HepG2 (cell line): ENCODE data around the gene PRDM11. TPM values are rescaled to one million over a fixed set of nuclear protein-coding genes. Genes with fewer than 3 reads are reported as not detected.
A peak's percentile ranks its signal among the peaks of the same experiment; 100 is the strongest.

Experiments
- ATAC-seq: fragments of 200-7000 bp; cut with Tn5 transposase; 3 replicates; pipeline ENCODE4 v1.9.1; 2020; ENCODE audit warnings: mild to moderate bottlenecking, moderate library complexity
- BruUV-seq: library from RNA; stranded (reverse); fragments of 400-500 nt; replicated peaks from 2 replicates; lab custom pipeline; 2021; lab: Mats Ljungman, UMichigan
- CTCF ChIA-PET: fragments of 300-600 bp; formaldehyde crosslinking; extraction: SDS; loops from one replicate; lab custom pipeline; 2021; ENCODE audit warnings: low total read pairs, inconsistent platforms, low intra/inter-chr PET ratio; lab: Yijun Ruan, JAX
- POLR2A ChIA-PET: fragments of 350-600 bp; sonication (Branson Sonifier 250); formaldehyde crosslinking; loops from one replicate; lab custom pipeline; 2020; ENCODE audit warnings: antibody characterized with exemption, inconsistent platforms; lab: Yijun Ruan, JAX
- DNase-seq: peaks from one replicate; pipeline ENCODE4 v3.0.0-alpha.2; 2015; ENCODE audit warnings: low spot score
- FAIRE-seq: peaks from 3 replicates; lab custom pipeline; 2011; peaks lifted over from hg19 to GRCh38; lab: Jason Lieb, UNC
- H2AFZ ChIP-seq: one replicate; pipeline ENCODE4 v1.6.1; 2011; ENCODE audit warnings: low read length, inconsistent platforms
- H3K27ac ChIP-seq: fragments of 300-600 bp; 3 replicates; pipeline ENCODE4 v1.8.0; 2011; ENCODE audit warnings: mixed run types, mild to moderate bottlenecking, mixed read lengths, low read length, inconsistent platforms; ENCODE audit not compliant: insufficient read depth; ENCODE audit errors: extremely low read length
- H3K27me3 ChIP-seq, 2 experiments: fragments of 200-600 bp in 1 of 2; 2 replicates in 1 of 2; 3 replicates in 1 of 2; pipeline versions ENCODE4 v1.6.0 to v1.8.0; 2011; ENCODE audit warnings: low read length in 2 of 2, mild to moderate bottlenecking in 2 of 2, moderate library complexity in 2 of 2, inconsistent platforms in 1 of 2; ENCODE audit not compliant: insufficient read depth in 2 of 2, control insufficient read depth in 1 of 2
- H3K36me3 ChIP-seq, 2 experiments: fragments of 200-600 bp in 1 of 2; replicated peaks in 1 of 2; 2 replicates in 1 of 2; 3 replicates in 1 of 2; pipeline versions ENCODE4 v1.5.1 to v1.8.0; 2011; ENCODE audit warnings: low read length in 2 of 2, inconsistent platforms in 1 of 2; ENCODE audit not compliant: insufficient read depth in 2 of 2, control insufficient read depth in 1 of 2
- H3K4me1 ChIP-seq: 2 replicates; pipeline ENCODE4 v1.5.1; 2012; ENCODE audit warnings: low read length, inconsistent platforms; ENCODE audit not compliant: insufficient read depth
- H3K4me2 ChIP-seq: 2 replicates; pipeline ENCODE4 v1.6.0; 2011; ENCODE audit warnings: low read depth, low read length, inconsistent platforms
- H3K4me3 ChIP-seq, 3 experiments: fragments of 200-600 bp in 1 of 3; sonication (generic), shearing (Covaris generic) in 1 of 3; replicated peaks in 1 of 3; 2 replicates each; pipeline ENCODE4 v1.5.1; 2011 to 2016; ENCODE audit warnings: low read length in 3 of 3, inconsistent platforms in 2 of 3, low read depth in 2 of 3, mild to moderate bottlenecking in 2 of 3, control low read depth in 1 of 3, mixed read lengths in 1 of 3; ENCODE audit not compliant: insufficient read depth in 1 of 3
- H3K79me2 ChIP-seq: one replicate; pipeline ENCODE4 v1.6.1; 2011; ENCODE audit warnings: low read length, inconsistent platforms; ENCODE audit not compliant: insufficient read depth
- H3K9ac ChIP-seq: 2 replicates; pipeline ENCODE4 v1.6.0; 2011; ENCODE audit warnings: mild to moderate bottlenecking, low read depth, low read length, inconsistent platforms; ENCODE audit not compliant: insufficient read depth
- H3K9me3 ChIP-seq: 2 replicates; pipeline ENCODE4 v1.5.1; 2012; ENCODE audit warnings: mild to moderate bottlenecking, low read length
- H4K20me1 ChIP-seq: 2 replicates; pipeline ENCODE4 v1.6.0; 2011; ENCODE audit warnings: inconsistent platforms, mild to moderate bottlenecking, low read length, moderate library complexity; ENCODE audit not compliant: insufficient read depth
- PTBP1 ChIP-seq: fragments of 200-400 bp; formaldehyde crosslinking; IDR thresholded peaks from 2 replicates; pipeline ENCODE4 v1.6.1; 2018; ENCODE audit warnings: low read length, low read depth; ENCODE audit not compliant: poor library complexity, severe bottlenecking
- ZNF143 ChIP-seq: sonication (generic); formaldehyde crosslinking; IDR thresholded peaks from 2 replicates; pipeline ENCODE4 v1.4.0; 2020; ENCODE audit warnings: missing genetic modification reagents
- WGBS: methylation state at CpG from one replicate; pipeline ENCODE4 v1.1.6; 2017; ENCODE audit warnings: low lambda C conversion rate; 5-methylcytosine and 5-hydroxymethylcytosine counted together
- in situ Hi-C: cut with HindIII; loops from 2 replicates; pipeline ENCODE4 v1.10.0; 2017; ENCODE audit warnings: low pct_unique_long_range_greater_than_20kb; ENCODE audit not compliant: extremely low pct_ligation_motif_present
- intact Hi-C: fragments of 100-400 bp; cut with micrococcal nuclease; formaldehyde crosslinking; loops from one replicate; pipeline ENCODE4 v1.10.0; 2022; ENCODE audit not compliant: unreplicated experiment
- polyA plus RNA-seq, 8 experiments: library from polyadenylated mRNA; depleted of rRNA in 3 of 8; stranded (reverse) in 7 of 8; unstranded in 1 of 8; fragments of >200 nt; fragmentation: Illumina TruSeq in 4 of 8; extraction: Trizol in 4 of 8; gene quantifications; 2 replicates each; pipeline versions ENCODE4 v1.2.1 to v1.2.3, GENCODE V29; 2011 to 2016; ENCODE audit warnings: low read depth in 4 of 8, missing spikeins in 1 of 8, mixed read lengths in 1 of 8; ENCODE audit not compliant: insufficient read depth in 1 of 8
- total RNA-seq, 5 experiments: library from RNA; depleted of rRNA; stranded (reverse); fragments of >200 nt; fragmentation: Illumina TruSeq; extraction: Trizol; gene quantifications; 2 replicates each; pipeline ENCODE4 v1.2.3, GENCODE V29; 2016; ENCODE audit warnings: low read depth in 1 of 5
- TF ChIP-seq, protein P1 (sequence below): sonication (generic); formaldehyde crosslinking; IDR thresholded peaks from 2 replicates; pipeline ENCODE4 v1.4.0; 2020; ENCODE audit warnings: missing genetic modification reagents
- TF ChIP-seq, protein P2 (sequence below): sonication (generic); formaldehyde crosslinking; IDR thresholded peaks from 2 replicates; pipeline ENCODE4 v1.4.0; 2020; ENCODE audit warnings: missing genetic modification reagents
- TF ChIP-seq, protein P3 (sequence below): sonication (generic); formaldehyde crosslinking; IDR thresholded peaks from 2 replicates; pipeline ENCODE4 v1.5.0; 2020; ENCODE audit warnings: mild to moderate bottlenecking, missing genetic modification reagents, moderate library complexity

Gene PRDM11
- total and polyA plus RNA-seq, 2 of the 13 experiments (the other 11 are each of a cell fraction or from before 2014, with no cell fraction given), result 3.4 to 4.7 TPM

DNA sequence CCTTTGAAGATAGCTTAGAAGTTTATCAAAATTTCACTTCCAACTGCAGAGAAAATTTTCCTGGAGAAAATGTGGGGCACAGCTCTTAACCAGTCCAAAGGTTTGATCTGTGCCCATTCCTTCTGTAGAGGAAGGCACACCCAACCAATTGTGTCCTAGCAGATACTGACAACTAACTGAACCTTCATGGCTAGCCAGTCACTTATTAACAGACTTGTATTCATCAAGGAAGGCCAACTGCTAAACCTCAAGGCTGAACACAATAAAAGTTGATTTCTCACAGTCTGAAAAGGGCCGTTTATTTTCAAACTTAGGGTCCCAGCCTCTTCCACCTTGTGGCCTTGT is 120.2 kb downstream of the PRDM11 start:
- FAIRE-seq, result no peak
- DNase-seq, result peak; percentile 5
- Histone ChIP-seq H2AFZ (no peak overlapping the region), H3K9me3 (no peaks in the 10 kb centered on the region), H3K79me2 (no peaks in the 10 kb centered on the region), H4K20me1 (no peaks in the 10 kb centered on the region), H3K4me2 (no peak overlapping the region), H3K4me1 (peaks cover 19% of the 10 kb centered on the region), H3K27ac (no peak overlapping the region), H3K27me3 (no peaks in the 10 kb centered on the region), H3K36me3 (no peaks in the 10 kb centered on the region), H3K4me3 (no peak overlapping the region), H3K9ac (no peak overlapping the region)
- no peak for ATAC-seq
- POLR2A ChIA-PET, result no interaction called here
- 7% methylated on average over 1 of the region's 1 CpG for WGBS
- in situ Hi-C loops, result no loop called here
- intact Hi-C loops, result no loop called here
- TF ChIP-seq, protein P1, sequence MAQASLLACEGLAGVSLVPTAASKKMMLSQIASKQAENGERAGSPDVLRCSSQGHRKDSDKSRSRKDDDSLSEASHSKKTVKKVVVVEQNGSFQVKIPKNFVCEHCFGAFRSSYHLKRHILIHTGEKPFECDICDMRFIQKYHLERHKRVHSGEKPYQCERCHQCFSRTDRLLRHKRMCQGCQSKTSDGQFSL (CRISPR knock-in tag), result no peak
- CTCF ChIA-PET, result no interaction called here
- no TSS peak for BruUV-seq

DNA sequence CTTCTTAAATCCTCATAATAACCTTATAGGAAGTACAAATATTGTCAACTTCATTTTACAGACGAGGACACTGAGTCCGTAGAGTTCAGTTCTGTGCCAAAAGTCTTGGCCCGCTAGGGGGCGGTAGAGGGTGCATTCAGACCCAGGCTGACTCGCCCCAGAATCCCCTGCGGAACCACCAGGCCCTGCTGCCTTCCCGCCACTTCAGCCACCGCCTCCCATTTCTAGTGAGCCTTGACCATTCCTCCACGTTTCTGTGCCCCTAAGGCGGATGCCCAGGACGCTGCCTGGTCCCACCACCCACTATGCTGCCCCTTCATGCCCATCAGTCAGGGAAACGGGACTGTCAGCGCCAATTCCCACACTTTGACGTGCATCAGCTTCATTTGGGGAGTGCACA is 120.6 kb downstream of the PRDM11 start:
- Histone ChIP-seq H3K4me1 (peaks cover 19% of the 10 kb centered on the region), H3K4me3 (no peak overlapping the region), H3K79me2 (no peaks in the 10 kb centered on the region), H4K20me1 (no peaks in the 10 kb centered on the region), H3K36me3 (no peaks in the 10 kb centered on the region), H3K4me2 (no peak overlapping the region), H3K27ac (no peak overlapping the region), H3K9me3 (no peaks in the 10 kb centered on the region), H3K9ac (no peak overlapping the region), H3K27me3 (no peaks in the 10 kb centered on the region), H2AFZ (no peak overlapping the region)
- in situ Hi-C loops (no loop called here), intact Hi-C loops (no loop called here)
- ChIA-PET POLR2A (no interaction called here), CTCF (no interaction called here)
- TF ChIP-seq PTBP1 (no peak), ZNF143 (CRISPR knock-in tag) (peak; percentile 49; the same call in 1 of the 2 replicates)
- TF ChIP-seq, protein P2, sequence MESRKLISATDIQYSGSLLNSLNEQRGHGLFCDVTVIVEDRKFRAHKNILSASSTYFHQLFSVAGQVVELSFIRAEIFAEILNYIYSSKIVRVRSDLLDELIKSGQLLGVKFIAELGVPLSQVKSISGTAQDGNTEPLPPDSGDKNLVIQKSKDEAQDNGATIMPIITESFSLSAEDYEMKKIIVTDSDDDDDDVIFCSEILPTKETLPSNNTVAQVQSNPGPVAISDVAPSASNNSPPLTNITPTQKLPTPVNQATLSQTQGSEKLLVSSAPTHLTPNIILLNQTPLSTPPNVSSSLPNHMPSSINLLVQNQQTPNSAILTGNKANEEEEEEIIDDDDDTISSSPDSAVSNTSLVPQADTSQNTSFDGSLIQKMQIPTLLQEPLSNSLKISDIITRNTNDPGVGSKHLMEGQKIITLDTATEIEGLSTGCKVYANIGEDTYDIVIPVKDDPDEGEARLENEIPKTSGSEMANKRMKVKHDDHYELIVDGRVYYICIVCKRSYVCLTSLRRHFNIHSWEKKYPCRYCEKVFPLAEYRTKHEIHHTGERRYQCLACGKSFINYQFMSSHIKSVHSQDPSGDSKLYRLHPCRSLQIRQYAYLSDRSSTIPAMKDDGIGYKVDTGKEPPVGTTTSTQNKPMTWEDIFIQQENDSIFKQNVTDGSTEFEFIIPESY, result peak; percentile 10; the same call in 1 of the 2 replicates
- TF ChIP-seq, protein P3, sequence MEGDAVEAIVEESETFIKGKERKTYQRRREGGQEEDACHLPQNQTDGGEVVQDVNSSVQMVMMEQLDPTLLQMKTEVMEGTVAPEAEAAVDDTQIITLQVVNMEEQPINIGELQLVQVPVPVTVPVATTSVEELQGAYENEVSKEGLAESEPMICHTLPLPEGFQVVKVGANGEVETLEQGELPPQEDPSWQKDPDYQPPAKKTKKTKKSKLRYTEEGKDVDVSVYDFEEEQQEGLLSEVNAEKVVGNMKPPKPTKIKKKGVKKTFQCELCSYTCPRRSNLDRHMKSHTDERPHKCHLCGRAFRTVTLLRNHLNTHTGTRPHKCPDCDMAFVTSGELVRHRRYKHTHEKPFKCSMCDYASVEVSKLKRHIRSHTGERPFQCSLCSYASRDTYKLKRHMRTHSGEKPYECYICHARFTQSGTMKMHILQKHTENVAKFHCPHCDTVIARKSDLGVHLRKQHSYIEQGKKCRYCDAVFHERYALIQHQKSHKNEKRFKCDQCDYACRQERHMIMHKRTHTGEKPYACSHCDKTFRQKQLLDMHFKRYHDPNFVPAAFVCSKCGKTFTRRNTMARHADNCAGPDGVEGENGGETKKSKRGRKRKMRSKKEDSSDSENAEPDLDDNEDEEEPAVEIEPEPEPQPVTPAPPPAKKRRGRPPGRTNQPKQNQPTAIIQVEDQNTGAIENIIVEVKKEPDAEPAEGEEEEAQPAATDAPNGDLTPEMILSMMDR, result peak; percentile 46
- ATAC-seq (0 out of 3 replicates have a peak, but pooled peaks have one; percentile 48), FAIRE-seq (no peak), DNase-seq (no peak)
- WGBS, result 40% methylated on average over 14 of the region's 14 CpGs
- BruUV-seq, result no TSS peak
